H9 (cell line): ENCODE measurements around the gene SCAP. TPM values are rescaled to one million over a fixed set of nuclear protein-coding genes. Genes with fewer than 3 reads are reported as not detected.

ENCODE experiments used
- DNase-seq: peaks from one replicate; pipeline ENCODE4 v3.0.0-alpha.2; 2017
- H2AFZ ChIP-seq: one replicate; pipeline ENCODE4 v1.6.1; 2013; ENCODE audit warnings: mild to moderate bottlenecking, low read length, control low read depth, moderate library complexity
- H2AK5ac ChIP-seq: 2 replicates; pipeline ENCODE4 v1.6.1; 2013; ENCODE audit warnings: low read length, control low read depth, mixed read lengths; ENCODE audit not compliant: insufficient read length
- H2BK120ac ChIP-seq: one replicate; pipeline ENCODE4 v1.6.1; 2013; ENCODE audit warnings: low read depth, mild to moderate bottlenecking, low read length, control low read depth, inconsistent platforms; ENCODE audit not compliant: poor library complexity, severe bottlenecking
- H2BK12ac ChIP-seq: 2 replicates; pipeline ENCODE4 v1.6.1; 2013; ENCODE audit warnings: low read length, control low read depth, mixed read lengths, low read depth; ENCODE audit not compliant: insufficient read length
- H2BK15ac ChIP-seq: 2 replicates; pipeline ENCODE4 v1.6.1; 2013; ENCODE audit warnings: low read depth, low read length, control low read depth
- H2BK20ac ChIP-seq: one replicate; pipeline ENCODE4 v1.6.1; 2013; ENCODE audit warnings: low read depth, mild to moderate bottlenecking, low read length, control low read depth, inconsistent platforms; ENCODE audit not compliant: poor library complexity, severe bottlenecking
- H2BK5ac ChIP-seq: 2 replicates; pipeline ENCODE4 v1.6.1; 2013; ENCODE audit warnings: low read length, control low read depth, mixed read lengths; ENCODE audit not compliant: insufficient read length
- H3K14ac ChIP-seq: 2 replicates; pipeline ENCODE4 v1.6.1; 2013; ENCODE audit warnings: low read length, control low read depth; ENCODE audit not compliant: insufficient read depth
- H3K18ac ChIP-seq: 2 replicates; pipeline ENCODE4 v1.6.1; 2013; ENCODE audit warnings: low read depth, mild to moderate bottlenecking, mixed read lengths, low read length, control low read depth; ENCODE audit not compliant: insufficient read length
- H3K23ac ChIP-seq: 2 replicates; pipeline ENCODE4 v1.6.1; 2013; ENCODE audit warnings: low read length, control low read depth, mixed read lengths, low read depth; ENCODE audit not compliant: insufficient read length
- H3K23me2 ChIP-seq: 2 replicates; pipeline ENCODE4 v1.6.1; 2013; ENCODE audit warnings: low read depth, mild to moderate bottlenecking, mixed read lengths, low read length, control low read depth; ENCODE audit not compliant: insufficient read length, poor library complexity, severe bottlenecking
- H3K27ac ChIP-seq: 2 replicates; pipeline ENCODE4 v1.5.1; 2013; ENCODE audit warnings: low read length, control low read depth, mixed read lengths, low read depth; ENCODE audit not compliant: insufficient read length
- H3K27me3 ChIP-seq: 2 replicates; pipeline ENCODE4 v1.6.1; 2013; ENCODE audit warnings: low read length, control low read depth, inconsistent platforms; ENCODE audit not compliant: insufficient read depth
- H3K4ac ChIP-seq: 2 replicates; pipeline ENCODE4 v1.6.1; 2013; ENCODE audit warnings: low read depth, mild to moderate bottlenecking, control low read depth, inconsistent platforms, low read length, moderate library complexity
- H3K4me1 ChIP-seq: 2 replicates; pipeline ENCODE4 v1.6.1; 2013; ENCODE audit warnings: low read length, control low read depth, inconsistent platforms; ENCODE audit not compliant: insufficient read depth
- H3K4me2 ChIP-seq: 2 replicates; pipeline ENCODE4 v1.6.1; 2013; ENCODE audit warnings: low read length, control low read depth, mixed read lengths; ENCODE audit not compliant: insufficient read length, insufficient read depth
- H3K56ac ChIP-seq: 2 replicates; pipeline ENCODE4 v1.6.1; 2013; ENCODE audit warnings: low read depth, mild to moderate bottlenecking, mixed read lengths, low read length, control low read depth; ENCODE audit not compliant: insufficient read length
- H3K79me1 ChIP-seq: 2 replicates; pipeline ENCODE4 v1.6.1; 2013; ENCODE audit warnings: low read depth, mild to moderate bottlenecking, moderate library complexity, low read length, control low read depth, inconsistent platforms; ENCODE audit not compliant: insufficient read depth, poor library complexity, severe bottlenecking
- H3K79me2 ChIP-seq: 2 replicates; pipeline ENCODE4 v1.6.1; 2013; ENCODE audit warnings: low read length, control low read depth, inconsistent platforms; ENCODE audit not compliant: insufficient read depth
- H3K9ac ChIP-seq: 2 replicates; pipeline ENCODE4 v1.6.1; 2013; ENCODE audit warnings: low read length, control low read depth, mixed read lengths; ENCODE audit not compliant: insufficient read length; ENCODE audit errors: extremely low read depth
- H3K9me3 ChIP-seq: one replicate; pipeline ENCODE4 v1.6.1; 2013; ENCODE audit warnings: low read depth, low read length, inconsistent platforms; ENCODE audit not compliant: control insufficient read depth
- H3T11ph ChIP-seq: one replicate; pipeline ENCODE4 v1.6.1; 2013; ENCODE audit warnings: mild to moderate bottlenecking, low read length, control low read depth, inconsistent platforms
- H4K20me1 ChIP-seq: one replicate; pipeline ENCODE4 v1.6.1; 2013; ENCODE audit not compliant: control insufficient read depth, insufficient read length, insufficient read depth
- H4K5ac ChIP-seq: 2 replicates; pipeline ENCODE4 v1.6.1; 2013; ENCODE audit warnings: low read depth, mild to moderate bottlenecking, mixed read lengths, low read length, control low read depth; ENCODE audit not compliant: insufficient read length
- H4K8ac ChIP-seq: replicated peaks from 2 replicates; pipeline ENCODE4 v1.6.1; 2013; ENCODE audit warnings: low read length, control low read depth, mixed read lengths, low read depth; ENCODE audit not compliant: insufficient read length
- H4K91ac ChIP-seq: 2 replicates; pipeline ENCODE4 v1.6.1; 2013; ENCODE audit warnings: low read depth, mild to moderate bottlenecking, moderate library complexity, mixed read lengths, low read length, control low read depth; ENCODE audit not compliant: insufficient read length
- H3K27ac Mint-ChIP-seq, 3 experiments: 2 replicates in 2 of 3; 3 replicates in 1 of 3; pipeline ENCODE4 v1.8.0; 2020 to 2021; ENCODE audit warnings: mixed read lengths in 3 of 3, mild to moderate bottlenecking in 1 of 3, moderate library complexity in 1 of 3
- H3K27me3 Mint-ChIP-seq: 2 replicates; pipeline ENCODE4 v1.8.0; 2021; ENCODE audit warnings: low read depth, mild to moderate bottlenecking, moderate library complexity, mixed read lengths
- H3K36me3 Mint-ChIP-seq, 3 experiments: 2 replicates in 2 of 3; 3 replicates in 1 of 3; pipeline ENCODE4 v1.8.0; 2020 to 2021; ENCODE audit warnings: low read depth in 3 of 3, mixed read lengths in 3 of 3; ENCODE audit not compliant: insufficient read depth in 1 of 3
- H3K4me1 Mint-ChIP-seq, 2 experiments: 2 replicates each; pipeline ENCODE4 v1.8.0; 2020; ENCODE audit warnings: mixed read lengths in 2 of 2
- H3K4me3 Mint-ChIP-seq, 2 experiments: 2 replicates in 1 of 2; 3 replicates in 1 of 2; pipeline ENCODE4 v1.8.0; 2020 to 2021; ENCODE audit warnings: mild to moderate bottlenecking in 2 of 2, mixed read lengths in 2 of 2, moderate library complexity in 1 of 2
- H3K9me3 Mint-ChIP-seq, 2 experiments: 2 replicates in 1 of 2; 3 replicates in 1 of 2; pipeline ENCODE4 v1.8.0; 2020; ENCODE audit warnings: mild to moderate bottlenecking in 2 of 2, mixed read lengths in 2 of 2, moderate library complexity in 1 of 2
- WGBS: extraction: QIAGEN DNeasy Blood & Tissue Kit; methylation state at CpG from one replicate; pipeline ENCODE4 v1.1.7; 2013; ENCODE audit warnings: missing lambda C conversion rate, low lambda C conversion rate, mixed read lengths; ENCODE audit not compliant: insufficient read length; ENCODE audit errors: extremely low coverage; 5-methylcytosine and 5-hydroxymethylcytosine counted together
- total RNA-seq: library from RNA; stranded (reverse); gene quantifications from 2 replicates; pipeline ENCODE4 v1.2.1, GENCODE V29; 2021
- TF ChIP-seq, protein P1 (sequence below): fragments of 200-600 bp; sonication (generic); conservative IDR thresholded peaks from 3 replicates; pipeline ENCODE4 v1.8.0; 2021; ENCODE audit warnings: antibody characterized with exemption, mild to moderate bottlenecking

Gene SCAP
- total RNA-seq, 1 experiment from 2014 or later = 104 TPM

DNA sequence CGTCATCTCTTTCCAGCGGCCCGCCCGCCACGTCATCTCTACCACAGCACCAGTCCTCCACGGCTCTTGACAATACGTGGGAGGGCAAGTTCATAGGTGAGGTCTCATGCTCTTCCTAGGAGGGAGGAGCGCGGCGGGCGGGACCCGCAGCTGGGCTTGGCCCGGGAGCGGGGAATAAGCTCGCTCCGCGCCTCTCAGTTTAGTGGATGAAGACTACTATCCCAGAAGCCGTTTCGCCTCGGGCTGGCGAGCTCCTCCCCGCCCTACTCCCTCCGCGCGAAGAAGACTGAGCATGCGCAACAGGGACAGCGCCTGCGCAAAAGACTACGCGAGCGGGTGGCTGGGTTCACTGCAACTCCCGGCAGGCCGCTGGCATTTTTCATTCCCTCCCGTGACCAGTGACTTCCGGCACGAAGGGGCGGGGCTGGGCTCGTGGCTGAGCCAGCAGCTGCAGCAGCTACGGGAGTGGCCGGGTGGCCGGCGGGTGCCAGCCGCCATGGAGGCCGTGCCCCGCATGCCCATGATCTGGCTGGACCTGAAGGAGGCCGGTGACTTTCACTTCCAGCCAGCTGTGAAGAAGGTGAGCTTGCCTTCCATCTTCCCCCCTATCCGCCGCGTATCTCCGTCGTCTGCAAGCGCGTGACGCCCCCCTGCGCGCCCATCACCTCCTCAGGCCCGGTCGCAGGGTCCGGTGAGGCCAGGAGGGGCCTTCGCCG, 95.0 kb downstream of the SCAP start, which contains the start of gene PTPN23:
TSS of gene PTPN23 (plus strand) at position 421 of the 716 bp plus-strand sequence. CDS start at position 497, 76 bp downstream.
- Histone ChIP-seq H3T11ph (no peak within 1 kb of the TSS), H3K79me1 (peaks cover 3% of the 10 kb centered on the region), H3K27ac (peak within 1 kb of the TSS; percentile 44), H3K14ac (peak within 1 kb of the TSS; percentile 96), H2BK120ac (no peak within 1 kb of the TSS), H4K8ac (no peak within 1 kb of the TSS), H3K23ac (no peak within 1 kb of the TSS), H3K18ac (peak within 1 kb of the TSS; percentile 64), H4K91ac (no peak within 1 kb of the TSS), H3K23me2 (peaks cover 16% of the 10 kb centered on the region), H2AK5ac (no peak within 1 kb of the TSS), H4K20me1 (no peaks in the 10 kb centered on the region), H3K9me3 (no peaks in the 10 kb centered on the region), H3K56ac (no peak within 1 kb of the TSS), H2BK12ac (peak within 1 kb of the TSS; percentile 79), H3K9ac (peak within 1 kb of the TSS; percentile 94), H2BK5ac (no peak within 1 kb of the TSS), H2BK20ac (no peak within 1 kb of the TSS), H3K4me2 (peak within 1 kb of the TSS; percentile 99), H3K79me2 (peaks cover 12% of the 10 kb centered on the region; the same call in 1 of the 2 replicates), H3K27me3 (no peaks in the 10 kb centered on the region), H3K4me1 (no peaks in the 10 kb centered on the region), H2BK15ac (no peak within 1 kb of the TSS), H2AFZ (no peak within 1 kb of the TSS), H3K4ac (no peak within 1 kb of the TSS), H4K5ac (peak within 1 kb of the TSS; percentile 47)
- WGBS = no CpG with 5 or more reads among the region's 61 CpGs
- TF ChIP-seq, protein P1, sequence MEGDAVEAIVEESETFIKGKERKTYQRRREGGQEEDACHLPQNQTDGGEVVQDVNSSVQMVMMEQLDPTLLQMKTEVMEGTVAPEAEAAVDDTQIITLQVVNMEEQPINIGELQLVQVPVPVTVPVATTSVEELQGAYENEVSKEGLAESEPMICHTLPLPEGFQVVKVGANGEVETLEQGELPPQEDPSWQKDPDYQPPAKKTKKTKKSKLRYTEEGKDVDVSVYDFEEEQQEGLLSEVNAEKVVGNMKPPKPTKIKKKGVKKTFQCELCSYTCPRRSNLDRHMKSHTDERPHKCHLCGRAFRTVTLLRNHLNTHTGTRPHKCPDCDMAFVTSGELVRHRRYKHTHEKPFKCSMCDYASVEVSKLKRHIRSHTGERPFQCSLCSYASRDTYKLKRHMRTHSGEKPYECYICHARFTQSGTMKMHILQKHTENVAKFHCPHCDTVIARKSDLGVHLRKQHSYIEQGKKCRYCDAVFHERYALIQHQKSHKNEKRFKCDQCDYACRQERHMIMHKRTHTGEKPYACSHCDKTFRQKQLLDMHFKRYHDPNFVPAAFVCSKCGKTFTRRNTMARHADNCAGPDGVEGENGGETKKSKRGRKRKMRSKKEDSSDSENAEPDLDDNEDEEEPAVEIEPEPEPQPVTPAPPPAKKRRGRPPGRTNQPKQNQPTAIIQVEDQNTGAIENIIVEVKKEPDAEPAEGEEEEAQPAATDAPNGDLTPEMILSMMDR = no peak
- Mint-ChIP-seq H3K9me3 (no peaks in the 10 kb centered on the region; a peak in 1 of 5 replicates), H3K27me3 (no peaks in the 10 kb centered on the region), H3K4me1 (peaks cover 20 to 28% of the 10 kb centered on the region in 2 experiments), H3K4me3 (peak within 1 kb of the TSS; percentile 98 to 100), H3K27ac (peak within 1 kb of the TSS; percentile 98 to 100 (median 99)), H3K36me3 (peaks cover 2 to 10% (median 8%) of the 10 kb centered on the region in 3 experiments; a peak in 6 of 7 replicates)
- DNase-seq = peak; percentile 99
